ENCODE measurements around the gene SORCS1. TPM values are rescaled to one million over a fixed set of nuclear protein-coding genes. Genes with fewer than 3 reads are reported as not detected.

SORCS1 gene
- total RNA-seq, 1 donor from 2014 or later: not detected

DNA sequence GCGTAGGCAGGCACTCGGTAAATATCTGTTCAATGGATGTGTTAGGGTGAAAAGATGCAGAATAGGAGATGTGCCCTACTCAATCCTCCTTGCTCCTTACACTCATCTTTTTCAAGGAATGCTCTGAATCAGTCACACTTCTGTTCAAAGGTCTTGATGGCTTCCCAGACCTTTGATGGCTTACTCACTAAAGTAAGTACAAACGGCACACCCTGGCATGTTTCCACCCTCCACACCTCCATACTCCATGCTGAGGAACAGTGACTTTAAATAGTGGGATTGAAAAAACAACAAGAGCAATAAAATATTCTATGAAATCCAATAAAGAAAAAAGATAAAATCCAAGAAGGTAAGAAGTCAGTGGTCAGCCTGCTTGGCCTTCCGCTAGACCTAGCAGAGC is 569.2 kb downstream of the SORCS1 start:
- DNase-seq (ENCODE audit: low read depth in 2 of 2): no peak

DNA sequence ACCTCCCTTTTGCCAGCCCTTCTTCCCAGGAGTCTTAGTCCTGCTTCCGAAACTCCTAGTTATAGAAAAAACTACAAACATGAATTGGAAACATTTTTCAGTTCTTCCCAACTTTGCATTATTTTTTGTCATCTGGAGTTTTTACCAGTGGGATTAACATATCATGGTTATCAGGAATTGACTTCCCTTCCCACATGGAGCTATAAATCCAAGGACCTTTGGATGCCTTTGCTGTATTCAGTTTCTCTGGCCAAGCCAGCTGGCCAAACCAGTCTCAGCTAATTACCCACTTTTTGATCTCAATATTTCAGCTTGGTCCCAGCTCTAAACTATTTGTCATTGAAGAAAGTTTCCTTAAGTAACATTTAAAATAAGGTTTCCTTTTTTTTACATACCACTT is 570.6 kb downstream of the SORCS1 start:
- DNase-seq (ENCODE audit: low read depth in 2 of 2): no peak

GRCh38 chr10:106592396-106592795 is 572.1 kb downstream of the SORCS1 start:
- DNase-seq (ENCODE audit: low read depth in 2 of 2): no peak

DNA sequence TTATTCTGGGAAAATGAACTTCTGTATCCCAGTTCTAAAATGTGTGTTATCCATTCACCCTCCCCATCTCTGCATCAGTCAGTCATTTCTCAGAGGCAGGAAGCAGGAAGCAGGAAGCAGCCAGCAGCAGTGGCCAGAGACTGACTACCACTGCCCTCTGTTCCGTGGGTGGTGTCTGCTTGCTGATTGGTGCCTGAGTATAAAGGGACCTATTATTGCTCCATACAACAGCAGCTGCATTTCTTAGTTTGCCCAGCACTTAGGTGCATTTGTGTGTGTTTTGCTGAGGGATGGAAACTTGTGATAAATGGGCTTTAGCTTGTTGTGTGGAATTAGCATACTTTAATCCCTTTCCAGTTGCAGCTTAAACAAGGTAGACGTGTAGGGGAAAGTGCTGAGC is 582.2 kb downstream of the SORCS1 start:
- DNase-seq (ENCODE audit: low read depth in 2 of 2): no peak

DNA sequence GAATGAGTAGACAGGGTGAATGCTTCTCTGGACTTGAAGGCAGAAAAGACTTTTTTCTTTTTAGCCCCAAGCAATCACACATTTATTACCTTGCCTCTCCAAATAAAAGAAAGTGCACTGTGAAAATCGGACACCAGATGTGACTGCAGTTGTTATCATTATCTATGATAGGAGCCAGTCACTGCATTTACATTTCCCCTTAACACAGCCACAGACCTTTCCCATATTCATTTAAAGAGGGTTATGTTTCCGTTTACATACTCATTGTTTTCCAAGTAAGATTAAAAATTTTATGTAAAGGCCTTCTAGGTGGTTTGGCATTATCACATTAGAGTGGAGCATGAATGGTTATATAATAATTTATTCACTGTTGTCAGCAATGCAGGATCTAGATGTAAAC is 586.8 kb downstream of the SORCS1 start:
- no peak for DNase-seq (ENCODE audit: low read depth in 2 of 2)

- no peak for DNase-seq (ENCODE audit: low read depth in 2 of 2)
These were observed 587.2 kb downstream of the SORCS1 start for GRCh38 chr10:106577266-106577665.

DNA sequence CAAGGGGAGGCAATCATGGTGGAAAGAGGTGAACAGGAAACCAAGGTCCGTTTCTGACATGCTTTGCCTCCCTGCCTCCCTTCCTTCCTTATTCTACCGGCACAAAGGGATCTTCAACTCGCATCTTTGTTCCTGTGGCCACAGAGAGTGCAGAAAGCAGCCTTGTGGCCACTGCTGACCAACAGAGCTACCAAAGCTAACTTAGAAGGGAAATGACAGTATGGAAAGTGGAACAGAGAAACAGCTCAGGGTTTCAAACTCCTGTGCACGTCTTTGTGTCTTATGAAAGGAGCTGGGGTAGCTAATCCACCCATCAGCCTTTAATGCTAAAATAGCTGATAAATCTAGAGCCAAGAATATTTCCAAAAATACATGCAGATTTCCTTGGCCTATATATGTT is 588.0 kb downstream of the SORCS1 start:
- DNase-seq (ENCODE audit: low read depth in 2 of 2): no peak

DNA sequence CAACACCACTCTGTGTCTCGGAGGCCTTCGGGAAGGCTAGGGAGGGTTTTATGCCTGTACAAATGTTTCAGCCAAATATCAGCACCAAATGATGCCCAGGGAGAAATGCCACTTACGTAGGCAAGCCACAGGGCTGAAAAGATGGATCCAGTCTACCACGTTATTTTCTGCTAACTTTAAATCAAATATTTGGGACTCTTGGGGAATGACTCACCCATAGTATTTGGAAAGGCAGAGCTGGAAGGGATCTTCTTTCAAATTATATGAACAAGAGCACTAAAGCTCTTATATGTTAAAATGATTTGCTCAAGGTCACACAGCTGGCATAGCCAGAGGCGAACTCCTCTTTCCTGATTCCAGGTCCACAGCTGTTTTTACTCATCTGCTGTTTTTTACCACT is 591.4 kb downstream of the SORCS1 start:
- no peak for DNase-seq (ENCODE audit: low read depth in 2 of 2)

DNA sequence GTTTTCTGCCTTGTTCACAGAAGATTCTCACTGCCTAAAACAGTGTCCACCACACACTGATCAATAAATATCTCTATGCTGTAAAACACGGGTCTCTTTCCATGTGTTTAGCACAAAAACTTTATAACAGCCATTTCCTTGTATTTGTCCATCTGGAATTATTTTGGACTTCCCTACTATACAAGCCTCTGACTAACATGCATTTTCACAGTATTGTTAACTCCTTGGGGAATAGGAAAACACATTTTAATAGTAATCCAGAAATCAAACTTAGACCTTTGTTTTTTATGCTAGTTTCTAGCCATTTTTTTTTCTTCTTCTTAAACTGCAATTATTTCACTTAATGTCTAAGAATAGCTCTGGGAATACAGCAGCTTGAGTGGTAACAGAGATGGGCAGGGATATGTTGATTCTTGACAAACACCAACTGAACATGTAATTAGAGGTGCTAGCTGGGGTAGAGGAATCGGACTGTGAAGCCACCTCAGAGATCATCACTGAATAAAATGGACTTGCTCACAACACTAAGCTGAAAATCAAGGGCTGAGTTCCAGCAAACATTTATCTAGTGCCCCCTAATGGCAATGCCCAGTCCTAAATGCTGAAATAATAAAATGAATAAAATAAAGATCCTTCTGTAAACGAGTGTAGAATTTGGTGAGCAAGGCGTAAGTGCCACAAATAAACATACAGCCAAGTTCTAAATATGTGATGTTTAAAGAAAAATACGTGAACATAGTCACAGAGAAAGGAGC is 593.1 kb downstream of the SORCS1 start:
- no peak for DNase-seq (ENCODE audit: low read depth in 2 of 2)

DNA sequence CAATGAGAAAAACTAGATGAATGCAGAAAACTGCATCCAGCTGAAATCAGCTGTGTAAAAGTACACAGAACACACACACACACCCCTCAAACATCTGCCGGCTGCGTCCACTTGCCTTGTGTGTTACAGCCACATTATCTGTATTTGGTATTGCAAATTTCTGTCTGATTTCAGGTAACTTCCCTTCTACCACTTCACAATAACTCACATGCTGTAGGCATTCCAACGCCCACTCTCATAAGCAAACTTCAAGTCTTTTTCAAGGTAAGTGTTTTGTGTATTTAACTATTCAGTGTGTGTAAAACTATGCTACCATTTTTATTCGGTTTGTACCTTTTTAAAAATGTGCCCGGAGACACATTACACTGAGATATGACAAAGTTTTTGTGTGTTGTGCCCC is 594.2 kb downstream of the SORCS1 start:
- DNase-seq (ENCODE audit: low read depth in 2 of 2): no peak

DNA sequence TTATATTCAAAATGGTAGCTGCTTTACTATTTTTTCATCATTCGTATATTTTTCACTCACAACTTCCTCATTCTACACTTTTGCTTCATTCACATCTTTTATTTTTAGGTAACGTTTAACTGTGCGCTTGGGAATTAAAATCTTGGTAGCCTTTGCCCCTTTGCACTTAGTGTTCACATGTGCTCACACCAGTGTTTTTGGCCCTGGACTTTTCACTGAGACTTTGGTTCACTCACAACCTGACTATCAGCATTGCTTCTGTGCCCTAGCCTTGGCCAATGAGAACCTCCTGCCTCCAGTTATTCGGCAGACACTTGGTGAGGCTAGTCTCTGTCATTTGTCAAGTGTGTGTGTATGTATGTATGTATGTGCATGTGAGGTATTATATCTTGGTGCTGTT is 596.9 kb downstream of the SORCS1 start:
- DNase-seq (ENCODE audit: low read depth in 2 of 2): no peak

DNA sequence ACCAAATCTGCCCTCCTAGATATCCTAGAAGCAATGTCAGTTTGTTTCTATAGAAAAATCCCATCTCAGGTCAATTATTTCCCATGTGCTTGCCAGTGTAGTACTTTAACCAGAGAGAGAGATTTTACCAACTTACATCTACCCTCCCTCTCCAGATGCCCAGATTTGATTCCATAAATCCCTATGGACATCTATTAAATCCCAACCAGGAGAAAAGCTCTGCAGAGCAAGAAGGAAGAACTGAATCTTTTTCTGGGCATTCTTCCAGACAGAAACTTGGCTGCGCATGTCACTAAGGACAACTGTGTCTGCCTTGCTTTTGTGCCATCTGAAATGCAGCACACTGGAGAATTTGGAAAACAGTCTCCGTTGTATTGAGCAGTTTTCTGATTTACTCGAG is 597.6 kb downstream of the SORCS1 start:
- DNase-seq (ENCODE audit: low read depth in 2 of 2): no peak

- no peak for DNase-seq (ENCODE audit: low read depth in 2 of 2)
These were observed 599.0 kb downstream of the SORCS1 start for GRCh38 chr10:106565546-106565945.

GRCh38 chr10:106563384-106563783 is 601.1 kb downstream of the SORCS1 start:
- DNase-seq (ENCODE audit: low read depth in 2 of 2): no peak

GRCh38 chr10:106560925-106561640 is 603.4 kb downstream of the SORCS1 start:
- DNase-seq (ENCODE audit: low read depth in 2 of 2): no peak

GRCh38 chr10:106559442-106559841 is 605.1 kb downstream of the SORCS1 start:
- no peak for DNase-seq (ENCODE audit: low read depth in 2 of 2)

- DNase-seq (ENCODE audit: low read depth in 2 of 2): no peak
These were observed 606.4 kb downstream of the SORCS1 start for GRCh38 chr10:106557951-106558733.

DNA sequence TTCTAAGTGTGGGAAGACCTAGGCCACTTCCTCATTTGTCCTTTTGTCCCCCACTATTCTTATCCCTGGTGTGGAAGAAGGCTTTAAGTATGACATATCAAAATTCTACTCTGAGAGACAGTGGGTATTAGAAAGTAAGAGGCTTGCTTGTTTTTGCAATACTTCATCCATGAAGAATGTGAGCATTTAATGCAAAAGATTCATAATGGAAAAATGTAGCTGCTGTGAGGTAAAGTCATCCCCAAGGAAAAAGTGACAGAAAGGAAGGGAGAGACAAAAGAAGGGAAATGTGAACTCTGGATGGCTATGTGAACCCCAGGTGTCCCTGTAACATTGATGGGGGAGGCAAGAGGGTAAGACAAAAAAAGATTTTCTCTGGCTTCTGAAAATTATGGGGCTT is 607.5 kb downstream of the SORCS1 start:
- DNase-seq (ENCODE audit: low read depth in 2 of 2): no peak

DNA sequence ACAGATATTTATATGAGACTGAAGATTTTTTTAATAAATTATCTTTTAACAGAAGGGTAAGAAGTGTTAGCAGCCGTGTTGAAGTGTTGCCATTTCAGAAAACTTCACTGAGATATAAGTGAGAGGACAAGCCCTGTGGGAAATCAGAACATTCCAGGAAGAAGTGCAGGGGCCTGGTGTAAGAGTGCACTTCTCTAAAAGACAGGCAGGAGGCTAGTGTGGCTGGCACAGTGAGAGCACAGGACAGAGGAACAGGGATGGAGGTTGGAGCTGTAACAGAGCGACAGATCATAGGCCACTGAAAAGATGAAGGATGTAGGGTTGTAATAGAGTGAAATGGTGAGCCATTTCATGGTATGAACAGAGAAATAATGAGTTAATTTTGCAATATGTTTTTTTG is 608.9 kb downstream of the SORCS1 start:
- no peak for DNase-seq (ENCODE audit: low read depth in 2 of 2)

- DNase-seq (ENCODE audit: low read depth in 2 of 2): no peak
These were observed 612.9 kb downstream of the SORCS1 start for GRCh38 chr10:106551501-106552062.

- DNase-seq (ENCODE audit: low read depth in 2 of 2): no peak
These were observed 615.7 kb downstream of the SORCS1 start for GRCh38 chr10:106548832-106549231.

GRCh38 chr10:106547047-106547635 is 617.4 kb downstream of the SORCS1 start:
- DNase-seq (ENCODE audit: low read depth in 2 of 2): no peak

All from dermis microvascular lymphatic vessel endothelial cell (primary cell).